Adrenal gland (tissue), 5 donors: ENCODE measurements around the gene TLNRD1.

Source experiments
- POLR2A ChIP-seq, 2 donors: fragments of 450-650 bp; IDR thresholded peaks; one replicate each; pipeline ENCODE4 v1.6.1; 2017; ENCODE audit warnings: antibody characterized with exemption in 2 of 2, mild to moderate bottlenecking in 2 of 2, moderate library complexity in 1 of 2
- TF ChIP-seq, protein P1 (sequence below), 6 experiments: fragments of 450-650 bp in 4 of 6; fragments of 200-600 bp in 2 of 6; sonication (generic) in 1 of 6; IDR thresholded peaks; 1 replicate in 5 of 6; 2 replicates in 1 of 6; pipeline versions ENCODE4 v1.5.1 to v1.8.0; 2016 to 2021; ENCODE audit warnings: antibody characterized with exemption in 6 of 6, mild to moderate bottlenecking in 2 of 6, moderate library complexity in 1 of 6
- donor health status: DM: no; HTN: no; CAD: no.

GRCh38 chr15:80958818-80959495 is 41.8 kb upstream of the TLNRD1 start:
- TF ChIP-seq POLR2A (IDR thresholded peaks at IDR 0.05): no peak
- TF ChIP-seq, protein P1, sequence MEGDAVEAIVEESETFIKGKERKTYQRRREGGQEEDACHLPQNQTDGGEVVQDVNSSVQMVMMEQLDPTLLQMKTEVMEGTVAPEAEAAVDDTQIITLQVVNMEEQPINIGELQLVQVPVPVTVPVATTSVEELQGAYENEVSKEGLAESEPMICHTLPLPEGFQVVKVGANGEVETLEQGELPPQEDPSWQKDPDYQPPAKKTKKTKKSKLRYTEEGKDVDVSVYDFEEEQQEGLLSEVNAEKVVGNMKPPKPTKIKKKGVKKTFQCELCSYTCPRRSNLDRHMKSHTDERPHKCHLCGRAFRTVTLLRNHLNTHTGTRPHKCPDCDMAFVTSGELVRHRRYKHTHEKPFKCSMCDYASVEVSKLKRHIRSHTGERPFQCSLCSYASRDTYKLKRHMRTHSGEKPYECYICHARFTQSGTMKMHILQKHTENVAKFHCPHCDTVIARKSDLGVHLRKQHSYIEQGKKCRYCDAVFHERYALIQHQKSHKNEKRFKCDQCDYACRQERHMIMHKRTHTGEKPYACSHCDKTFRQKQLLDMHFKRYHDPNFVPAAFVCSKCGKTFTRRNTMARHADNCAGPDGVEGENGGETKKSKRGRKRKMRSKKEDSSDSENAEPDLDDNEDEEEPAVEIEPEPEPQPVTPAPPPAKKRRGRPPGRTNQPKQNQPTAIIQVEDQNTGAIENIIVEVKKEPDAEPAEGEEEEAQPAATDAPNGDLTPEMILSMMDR (IDR thresholded peaks at IDR 0.05): no peak
